ENCODE results near the gene TSSC4. TPM values are rescaled to one million over a fixed set of nuclear protein-coding genes. Genes with fewer than 3 reads are reported as not detected.
A peak's percentile ranks its signal among the peaks of the same experiment; 100 is the strongest.
"Not testable (repeated sequence)": the region's sequence is repeated elsewhere in the genome, so short reads cannot be mapped to it uniquely, and the experiment has no call there.

The TSSC4 gene
- total and polyA plus RNA-seq, 4 donors = 16.4 to 50.9 (median 45.8) TPM

DNA sequence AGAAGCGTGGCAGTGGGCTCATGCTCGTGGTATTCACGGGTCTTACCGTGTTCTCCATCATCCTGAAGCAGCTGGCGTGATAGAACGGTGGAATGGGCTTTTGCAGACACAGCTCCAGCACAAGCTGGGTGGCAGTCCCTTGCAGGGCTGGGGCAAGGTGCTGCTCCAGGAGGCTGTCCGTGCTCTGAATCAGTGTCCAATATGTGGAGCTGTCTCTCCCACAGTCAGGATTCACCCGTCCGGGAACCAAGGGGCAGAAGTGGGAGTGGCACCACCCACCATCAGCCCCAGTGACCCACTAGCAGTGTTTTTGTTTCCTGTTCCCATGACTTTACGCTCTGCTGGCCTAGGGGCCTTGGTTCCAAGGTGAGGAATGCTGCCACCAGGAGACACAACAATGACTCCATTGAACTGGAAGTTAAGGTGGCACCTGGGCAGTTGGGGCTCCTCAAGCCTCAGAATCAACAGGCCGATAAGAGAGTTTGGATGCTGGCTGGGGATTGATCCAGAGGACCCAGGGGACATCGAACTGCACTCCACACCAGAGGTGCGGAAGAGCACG is 40.4 kb upstream of the TSSC4 start:
- H3K4me3 ChIP-seq (ENCODE audit: low read depth, low read length) = no peak overlapping the region
- H3K36me3 ChIP-seq (ENCODE audit: control insufficient read depth, insufficient read depth, low read length) = peaks cover 11% of the 10 kb centered on the region
- WGBS (ENCODE audit: insufficient coverage) = 90% methylated on average over 14 of the region's 14 CpGs
- no peaks in the 10 kb centered on the region for H3K27me3 ChIP-seq (ENCODE audit: control insufficient read depth, insufficient read depth, low read length)
- H3K4me1 ChIP-seq (ENCODE audit: control insufficient read depth, insufficient read depth, low read length) = peaks cover 18% of the 10 kb centered on the region
- no peak for DNase-seq (ENCODE audit: low read depth in 4 of 6, low spot score in 6 of 6)
- H3K9me3 ChIP-seq (ENCODE audit: control insufficient read depth, insufficient read depth, low read length) = no peaks in the 10 kb centered on the region
- H3K27ac ChIP-seq (ENCODE audit: low read depth, low read length) = no peak overlapping the region

DNA sequence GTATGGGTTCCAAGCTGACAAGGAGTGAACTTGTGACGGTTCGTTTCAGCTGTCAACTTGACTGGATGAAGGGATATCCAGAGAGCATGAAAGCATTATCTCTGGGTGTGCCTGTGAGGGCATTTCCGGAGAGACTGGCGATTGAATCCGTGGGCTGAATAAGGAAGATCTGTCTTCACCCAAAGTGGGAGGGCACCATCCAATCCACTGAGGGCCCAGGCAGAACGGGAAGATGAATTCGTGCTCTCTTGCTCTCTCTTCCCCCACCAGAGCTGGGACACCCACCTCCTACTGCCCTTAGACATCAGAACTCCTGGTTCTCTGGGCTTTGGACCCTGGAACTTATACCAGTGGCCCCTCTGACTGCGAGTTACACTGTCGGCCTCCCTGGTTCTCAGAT is 39.0 kb upstream of the TSSC4 start:
- Histone ChIP-seq H3K9me3 (ENCODE audit: control insufficient read depth, insufficient read depth, low read length) (no peaks in the 10 kb centered on the region), H3K4me3 (ENCODE audit: low read depth, low read length) (no peak overlapping the region), H3K4me1 (ENCODE audit: control insufficient read depth, insufficient read depth, low read length) (peaks cover 32% of the 10 kb centered on the region), H3K27ac (ENCODE audit: low read depth, low read length) (no peak overlapping the region), H3K27me3 (ENCODE audit: control insufficient read depth, insufficient read depth, low read length) (no peaks in the 10 kb centered on the region), H3K36me3 (ENCODE audit: control insufficient read depth, insufficient read depth, low read length) (peaks cover 11% of the 10 kb centered on the region)
- no peak for DNase-seq (ENCODE audit: low read depth in 4 of 6, low spot score in 6 of 6)
- WGBS (ENCODE audit: insufficient coverage) = 85% methylated on average over 9 of the region's 9 CpGs

DNA sequence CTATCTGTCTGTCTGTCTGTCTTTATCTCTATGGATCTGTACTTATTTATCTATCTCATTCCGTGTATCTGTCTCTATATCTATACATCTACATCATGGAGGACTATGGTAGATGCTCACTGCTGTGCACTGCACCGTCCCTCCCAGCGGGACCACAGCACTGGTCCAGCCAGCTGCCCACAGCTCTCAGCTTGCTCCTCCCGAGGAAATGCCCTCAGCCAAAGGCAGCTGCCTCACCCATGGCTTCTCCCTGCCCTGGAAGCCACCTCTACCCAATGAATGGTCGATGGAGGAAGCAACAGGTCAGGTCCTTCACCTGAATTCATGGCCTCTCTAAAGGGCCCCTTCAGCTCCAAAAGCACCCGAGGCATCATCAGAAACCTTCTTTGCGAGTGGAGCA is 38.1 kb upstream of the TSSC4 start:
- Histone ChIP-seq H3K4me1 (ENCODE audit: control insufficient read depth, insufficient read depth, low read length) (peaks cover 40% of the 10 kb centered on the region), H3K36me3 (ENCODE audit: control insufficient read depth, insufficient read depth, low read length) (peaks cover 11% of the 10 kb centered on the region), H3K27me3 (ENCODE audit: control insufficient read depth, insufficient read depth, low read length) (no peaks in the 10 kb centered on the region), H3K4me3 (ENCODE audit: low read depth, low read length) (no peak overlapping the region), H3K27ac (ENCODE audit: low read depth, low read length) (no peak overlapping the region), H3K9me3 (ENCODE audit: control insufficient read depth, insufficient read depth, low read length) (no peaks in the 10 kb centered on the region)
- 86% methylated on average over 6 of the region's 7 CpGs for WGBS (ENCODE audit: insufficient coverage)
- no peak for DNase-seq (ENCODE audit: low read depth in 4 of 6, low spot score in 6 of 6)

DNA sequence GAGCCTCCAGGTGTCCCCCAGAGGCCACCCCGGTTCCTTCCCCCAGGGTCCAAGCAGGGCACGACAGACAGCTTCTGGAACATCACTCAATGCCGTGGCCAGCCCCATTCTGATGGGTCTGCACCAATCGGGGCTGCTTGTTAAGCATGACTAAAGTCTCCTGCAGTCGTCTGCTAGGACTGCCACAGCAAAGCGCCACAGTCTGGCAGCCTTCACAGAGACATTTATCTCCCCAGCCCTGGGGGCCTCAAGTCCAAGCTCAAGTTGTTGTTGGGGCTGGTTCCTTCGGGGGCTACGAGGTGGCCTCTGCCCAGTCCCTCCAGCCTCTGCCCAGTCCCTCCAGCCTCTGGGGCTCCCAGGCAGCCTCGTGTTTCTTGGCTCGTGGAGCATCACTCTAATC is 37.4 kb upstream of the TSSC4 start:
- peaks cover 11% of the 10 kb centered on the region for H3K36me3 ChIP-seq (ENCODE audit: control insufficient read depth, insufficient read depth, low read length)
- H3K9me3 ChIP-seq (ENCODE audit: control insufficient read depth, insufficient read depth, low read length) = no peaks in the 10 kb centered on the region
- 69% methylated on average over 10 of the region's 10 CpGs for WGBS (ENCODE audit: insufficient coverage)
- no peak for DNase-seq (ENCODE audit: low read depth in 4 of 6, low spot score in 6 of 6)
- no peaks in the 10 kb centered on the region for H3K27me3 ChIP-seq (ENCODE audit: control insufficient read depth, insufficient read depth, low read length)
- H3K4me1 ChIP-seq (ENCODE audit: control insufficient read depth, insufficient read depth, low read length) = peaks cover 47% of the 10 kb centered on the region
- H3K4me3 ChIP-seq (ENCODE audit: low read depth, low read length) = no peak overlapping the region
- no peak overlapping the region for H3K27ac ChIP-seq (ENCODE audit: low read depth, low read length)

DNA sequence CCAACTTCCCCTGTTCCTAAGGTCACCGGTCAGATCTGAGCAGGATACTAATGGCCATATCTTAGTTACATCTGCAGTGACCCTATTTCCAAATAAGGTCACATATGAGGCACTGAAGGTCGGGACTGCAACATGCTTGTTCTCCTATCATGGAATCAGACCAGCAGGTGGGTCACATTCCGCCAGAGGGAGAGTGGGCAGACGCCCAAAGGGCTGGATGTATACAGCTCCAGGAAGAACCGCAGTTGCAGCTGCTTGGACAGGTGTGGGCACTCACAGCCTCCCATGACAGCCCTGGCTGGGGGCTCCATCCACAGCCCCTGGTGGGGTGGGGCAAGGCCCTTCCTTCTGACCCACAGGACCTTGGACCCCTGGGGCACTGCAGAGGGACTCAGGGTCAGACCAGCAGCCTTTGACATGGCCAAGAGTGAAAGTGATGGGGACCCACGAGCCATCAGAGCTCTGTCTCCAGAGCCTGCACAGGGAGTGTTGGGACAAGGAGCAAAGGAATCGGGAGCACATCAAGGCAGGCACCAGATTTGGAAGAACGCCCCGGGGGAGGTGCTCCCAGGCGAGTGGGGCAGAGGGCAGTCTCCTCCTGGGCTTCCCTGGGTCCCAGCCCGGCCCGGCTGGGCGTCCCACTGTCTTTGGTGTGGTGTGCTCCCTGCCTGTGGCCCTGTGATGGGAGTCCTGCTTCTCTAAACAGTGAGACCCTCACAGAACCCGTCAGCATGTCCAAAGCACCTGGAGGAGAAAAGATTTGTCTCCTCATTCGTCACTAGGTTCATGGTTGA is 36.8 kb upstream of the TSSC4 start:
- 88% methylated on average over 15 of the region's 15 CpGs for WGBS (ENCODE audit: insufficient coverage)
- Histone ChIP-seq H3K9me3 (ENCODE audit: control insufficient read depth, insufficient read depth, low read length) (no peaks in the 10 kb centered on the region), H3K4me1 (ENCODE audit: control insufficient read depth, insufficient read depth, low read length) (peaks cover 47% of the 10 kb centered on the region), H3K36me3 (ENCODE audit: control insufficient read depth, insufficient read depth, low read length) (peaks cover 15% of the 10 kb centered on the region), H3K27me3 (ENCODE audit: control insufficient read depth, insufficient read depth, low read length) (no peaks in the 10 kb centered on the region), H3K27ac (ENCODE audit: low read depth, low read length) (no peak overlapping the region), H3K4me3 (ENCODE audit: low read depth, low read length) (no peak overlapping the region)
- DNase-seq (ENCODE audit: low read depth in 4 of 6, low spot score in 6 of 6) = no peak

DNA sequence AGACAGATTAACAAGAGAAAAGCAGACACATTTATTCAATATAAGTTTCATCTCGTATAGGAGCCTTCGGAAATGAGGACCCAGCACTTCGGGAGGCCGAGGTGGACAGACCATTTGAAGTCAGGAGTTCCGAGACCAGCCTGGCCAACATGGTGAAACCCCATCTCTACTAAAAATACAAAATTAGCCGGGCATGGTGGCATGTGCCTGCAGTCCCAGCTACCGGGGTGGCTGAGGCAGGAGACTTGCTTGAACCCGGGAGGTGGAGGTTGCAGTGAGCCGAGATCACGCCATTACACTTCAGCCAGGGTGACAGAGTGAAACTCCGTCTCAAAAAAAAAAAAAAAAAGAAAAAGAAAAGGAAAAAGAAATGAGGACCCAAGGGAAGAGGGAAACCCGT is 36.2 kb upstream of the TSSC4 start:
- not testable (repeated sequence) for DNase-seq (ENCODE audit: low read depth in 4 of 6, low spot score in 6 of 6); H3K4me3 ChIP-seq (ENCODE audit: low read depth, low read length); H3K27me3 ChIP-seq (ENCODE audit: control insufficient read depth, insufficient read depth, low read length); H3K9me3 ChIP-seq (ENCODE audit: control insufficient read depth, insufficient read depth, low read length); H3K27ac ChIP-seq (ENCODE audit: low read depth, low read length)
- H3K36me3 ChIP-seq (ENCODE audit: control insufficient read depth, insufficient read depth, low read length) = peaks cover 17% of the 10 kb centered on the region
- peaks cover 47% of the 10 kb centered on the region for H3K4me1 ChIP-seq (ENCODE audit: control insufficient read depth, insufficient read depth, low read length)
- WGBS (ENCODE audit: insufficient coverage) = 100% methylated on average over 8 of the region's 12 CpGs

DNA sequence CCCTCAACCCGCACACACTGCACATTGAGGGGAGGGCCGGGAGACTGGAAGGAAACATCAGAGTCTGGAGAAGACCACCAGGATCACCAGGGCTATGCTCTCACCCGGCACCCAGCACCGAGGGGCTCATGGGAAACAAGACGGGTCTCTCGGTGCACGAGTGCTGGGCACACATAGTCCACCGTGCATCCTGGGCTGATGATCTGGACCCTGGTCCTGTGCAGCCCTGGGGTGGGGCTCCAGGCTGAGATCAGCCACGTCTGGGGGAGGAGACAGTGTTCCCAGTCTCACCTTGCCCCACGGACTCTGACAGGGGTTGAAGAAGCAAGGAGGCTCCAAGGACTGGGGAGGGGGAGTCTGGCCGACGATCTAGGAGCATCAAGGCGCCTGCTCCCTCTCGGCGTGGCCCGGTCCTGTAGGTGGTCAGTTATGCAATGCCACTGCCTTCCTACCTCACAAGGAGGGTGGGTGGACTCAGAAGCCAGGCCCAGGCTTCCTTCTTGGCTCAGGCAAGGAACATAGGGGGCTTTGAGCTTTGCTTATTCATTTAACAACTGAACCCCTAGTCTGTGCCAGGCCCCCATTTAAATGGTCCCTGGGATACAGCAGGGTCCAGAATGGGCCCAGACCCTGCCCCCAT is 34.9 kb upstream of the TSSC4 start:
- peaks cover 16% of the 10 kb centered on the region for H3K36me3 ChIP-seq (ENCODE audit: control insufficient read depth, insufficient read depth, low read length)
- H3K4me3 ChIP-seq (ENCODE audit: low read depth, low read length) = no peak overlapping the region
- no peak for DNase-seq (ENCODE audit: low read depth in 4 of 6, low spot score in 6 of 6)
- peaks cover 47% of the 10 kb centered on the region for H3K4me1 ChIP-seq (ENCODE audit: control insufficient read depth, insufficient read depth, low read length)
- no peaks in the 10 kb centered on the region for H3K9me3 ChIP-seq (ENCODE audit: control insufficient read depth, insufficient read depth, low read length)
- peak overlapping the region; percentile 80 for H3K27ac ChIP-seq (ENCODE audit: low read depth, low read length)
- WGBS (ENCODE audit: insufficient coverage) = 80% methylated on average over 15 of the region's 16 CpGs
- no peaks in the 10 kb centered on the region for H3K27me3 ChIP-seq (ENCODE audit: control insufficient read depth, insufficient read depth, low read length)

DNA sequence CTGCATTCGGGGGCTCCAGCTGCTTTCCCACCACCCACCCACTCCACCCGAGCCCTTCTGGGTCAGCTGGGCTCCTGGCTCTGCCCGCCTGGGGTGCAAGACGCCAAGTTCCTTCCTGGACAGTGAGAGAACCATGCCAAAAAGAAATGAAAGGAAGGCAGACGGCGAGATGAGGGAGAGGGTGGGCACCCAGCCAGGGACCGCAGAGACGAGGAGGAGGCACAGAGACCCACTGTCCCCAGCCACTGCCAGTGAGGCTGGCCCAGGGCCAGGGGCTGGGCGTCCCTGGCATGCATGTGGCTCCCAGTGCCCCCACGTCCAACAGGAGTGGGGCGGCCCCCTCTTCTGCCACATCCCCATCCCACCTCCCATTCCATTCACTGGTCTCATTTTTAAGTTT is 34.3 kb upstream of the TSSC4 start:
- Histone ChIP-seq H3K4me3 (ENCODE audit: low read depth, low read length) (no peak overlapping the region), H3K36me3 (ENCODE audit: control insufficient read depth, insufficient read depth, low read length) (peaks cover 16% of the 10 kb centered on the region), H3K27me3 (ENCODE audit: control insufficient read depth, insufficient read depth, low read length) (no peaks in the 10 kb centered on the region), H3K27ac (ENCODE audit: low read depth, low read length) (peak overlapping the region; percentile 80), H3K4me1 (ENCODE audit: control insufficient read depth, insufficient read depth, low read length) (peaks cover 47% of the 10 kb centered on the region), H3K9me3 (ENCODE audit: control insufficient read depth, insufficient read depth, low read length) (no peaks in the 10 kb centered on the region)
- whole genome bisulfite sequencing (ENCODE audit: insufficient coverage) = 18% methylated on average over 8 of the region's 11 CpGs
- DNase-seq (ENCODE audit: low read depth in 4 of 6, low spot score in 6 of 6) = peak in 5 of 6 donors; percentile 40 to 91 (median 70)

DNA sequence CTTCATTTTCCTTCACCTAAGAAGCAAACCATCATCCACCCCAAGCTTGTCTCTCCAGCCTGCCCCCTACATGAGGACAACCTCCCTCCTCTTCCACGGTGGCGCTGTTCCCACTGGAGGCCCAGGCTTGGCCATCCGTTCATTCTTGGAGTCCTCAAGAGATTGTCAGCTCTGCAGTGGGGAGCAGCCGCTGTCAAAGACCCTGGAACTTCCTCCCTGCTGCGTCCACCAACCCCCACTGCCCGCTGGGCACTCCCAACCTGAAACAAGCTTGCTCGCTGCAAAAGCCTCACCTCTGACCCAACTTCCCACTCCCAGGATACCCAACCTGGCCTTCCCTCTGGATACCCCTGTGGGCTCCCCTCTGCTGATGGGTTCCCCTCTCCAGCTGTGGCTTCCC is 33.8 kb upstream of the TSSC4 start:
- Histone ChIP-seq H3K36me3 (ENCODE audit: control insufficient read depth, insufficient read depth, low read length) (peaks cover 16% of the 10 kb centered on the region), H3K9me3 (ENCODE audit: control insufficient read depth, insufficient read depth, low read length) (no peaks in the 10 kb centered on the region), H3K4me1 (ENCODE audit: control insufficient read depth, insufficient read depth, low read length) (peaks cover 47% of the 10 kb centered on the region), H3K4me3 (ENCODE audit: low read depth, low read length) (no peak overlapping the region), H3K27ac (ENCODE audit: low read depth, low read length) (peak overlapping the region; percentile 61), H3K27me3 (ENCODE audit: control insufficient read depth, insufficient read depth, low read length) (no peaks in the 10 kb centered on the region)
- WGBS (ENCODE audit: insufficient coverage) = 46% methylated on average over 7 of the region's 7 CpGs
- peak in 1 of 6 donors; percentile 39 for DNase-seq (ENCODE audit: low read depth in 4 of 6, low spot score in 6 of 6)

Data from spinal cord (tissue), 10 donors.